ENCODE results near the gene DCLRE1B. TPM values are rescaled to one million over a fixed set of nuclear protein-coding genes. Genes with fewer than 3 reads are reported as not detected.

The DCLRE1B gene
- total RNA-seq, 1 donor from 2014 or later, result 7.0 TPM

GRCh38 chr1:113912594-113913311 is 7.6 kb downstream of the DCLRE1B start:
- DNase-seq (ENCODE audit: low read depth), result no peak
- TF ChIP-seq CTCF (conservative IDR thresholded peaks at IDR 0.05; ENCODE audit: low read depth, low read length), result no peak
- H3K4me3 ChIP-seq (ENCODE audit: low read depth, low read length), result no peak overlapping the region

- DNase-seq (ENCODE audit: low read depth), result no peak
- TF ChIP-seq CTCF (conservative IDR thresholded peaks at IDR 0.05; ENCODE audit: low read depth, low read length), result no peak
- H3K4me3 ChIP-seq (ENCODE audit: low read depth, low read length), result no peak overlapping the region
These were observed 8.2 kb downstream of the DCLRE1B start for GRCh38 chr1:113913312-113913668.

GRCh38 chr1:113913887-113914664 is 8.9 kb downstream of the DCLRE1B start:
- no peak for TF ChIP-seq CTCF (conservative IDR thresholded peaks at IDR 0.05; ENCODE audit: low read depth, low read length)
- DNase-seq (ENCODE audit: low read depth), result no peak
- no peak overlapping the region for H3K4me3 ChIP-seq (ENCODE audit: low read depth, low read length)

- H3K4me3 ChIP-seq (ENCODE audit: low read depth, low read length), result no peak overlapping the region
- no peak for TF ChIP-seq CTCF (conservative IDR thresholded peaks at IDR 0.05; ENCODE audit: low read depth, low read length)
- DNase-seq (ENCODE audit: low read depth), result no peak
These were observed 11.8 kb downstream of the DCLRE1B start for GRCh38 chr1:113916974-113917373.

- H3K4me3 ChIP-seq (ENCODE audit: low read depth, low read length), result no peak overlapping the region
- TF ChIP-seq CTCF (conservative IDR thresholded peaks at IDR 0.05; ENCODE audit: low read depth, low read length), result no peak
- no peak for DNase-seq (ENCODE audit: low read depth)
These were observed 12.4 kb downstream of the DCLRE1B start for GRCh38 chr1:113917400-113918082.

GRCh38 chr1:113918243-113918642 is 13.1 kb downstream of the DCLRE1B start:
- TF ChIP-seq CTCF (conservative IDR thresholded peaks at IDR 0.05; ENCODE audit: low read depth, low read length), result no peak
- H3K4me3 ChIP-seq (ENCODE audit: low read depth, low read length), result no peak overlapping the region
- DNase-seq (ENCODE audit: low read depth), result no peak
